HEK293T (cell line): ENCODE results near the gene DNAAF5.

Experiments
- ARNT ChIP-seq: fragments of 450-650 bp; IDR thresholded peaks from 2 replicates; pipeline ENCODE4 v1.6.1; 2017; ENCODE audit warnings: mild to moderate bottlenecking
- ELF4 ChIP-seq: fragments of 450-650 bp; IDR thresholded peaks from 2 replicates; pipeline ENCODE4 v1.6.1; 2017; ENCODE audit warnings: antibody characterized with exemption
- FOXA1 ChIP-seq: fragments of 450-650 bp; IDR thresholded peaks from 2 replicates; pipeline ENCODE4 v1.6.1; 2016; ENCODE audit warnings: mild to moderate bottlenecking
- FOXK2 ChIP-seq: fragments of 450-650 bp; IDR thresholded peaks from 2 replicates; pipeline ENCODE4 v1.6.1; 2016; ENCODE audit warnings: mild to moderate bottlenecking
- FOXM1 ChIP-seq: fragments of 450-650 bp; IDR thresholded peaks from 2 replicates; pipeline ENCODE4 v1.6.1; 2017; ENCODE audit warnings: mild to moderate bottlenecking, borderline replicate concordance
- HDGF ChIP-seq: fragments of 450-650 bp; IDR thresholded peaks from 2 replicates; pipeline ENCODE4 v1.6.1; 2017; ENCODE audit warnings: antibody characterized with exemption, borderline replicate concordance
- L3MBTL2 ChIP-seq: fragments of 450-650 bp; conservative IDR thresholded peaks from 2 replicates; pipeline ENCODE4 v1.6.1; 2016; ENCODE audit warnings: mild to moderate bottlenecking
- SP1 ChIP-seq: fragments of 450-650 bp; IDR thresholded peaks from 2 replicates; pipeline ENCODE4 v1.6.1; 2017
- SUZ12 ChIP-seq: fragments of 450-650 bp; IDR thresholded peaks from 2 replicates; pipeline ENCODE4 v1.6.1; 2016; ENCODE audit warnings: mild to moderate bottlenecking
- TARDBP ChIP-seq: fragments of 450-650 bp; IDR thresholded peaks from 2 replicates; pipeline ENCODE4 v1.6.1; 2016

- TF ChIP-seq FOXM1 (no peak), ELF4 (no peak), L3MBTL2 (no peak), HDGF (no peak), SUZ12 (no peak), FOXK2 (no peak), TARDBP (no peak), SP1 (no peak), FOXA1 (no peak), ARNT (no peak)
These were observed 45.9 kb upstream of the DNAAF5 start for GRCh38 chr7:680411-681127.
